Panc1 (cell line): ENCODE data around the gene CFAP58. TPM values are rescaled to one million over a fixed set of nuclear protein-coding genes. Genes with fewer than 3 reads are reported as not detected.
A peak's percentile ranks its signal among the peaks of the same experiment; 100 is the strongest.

ENCODE experiments used
- ATAC-seq: fragments of 200-7000 bp; cut with Tn5 transposase; 2 replicates; pipeline ENCODE4 v1.9.1; 2020; ENCODE audit warnings: mild to moderate bottlenecking, moderate library complexity
- BruUV-seq: library from RNA; stranded (reverse); fragments of 400-500 nt; replicated peaks from 2 replicates; lab custom pipeline; 2021; lab: Mats Ljungman, UMichigan
- CTCF ChIA-PET: fragments of 300-600 bp; sonication (Branson Sonifier 250); formaldehyde crosslinking; loops from one replicate; lab custom pipeline; 2022; ENCODE audit warnings: antibody characterized with exemption; lab: Charles Lee
- POLR2A ChIA-PET: fragments of 300-600 bp; sonication (Branson Sonifier 250); formaldehyde crosslinking; loops from one replicate; lab custom pipeline; 2022; ENCODE audit warnings: antibody characterized with exemption; lab: Charles Lee
- DNase-seq: peaks from one replicate; pipeline ENCODE4 v3.0.0-alpha.2; 2010; ENCODE audit warnings: low read depth, low spot score
- H3K27ac ChIP-seq: 2 replicates; pipeline ENCODE4 v1.5.1; 2011; ENCODE audit warnings: mild to moderate bottlenecking, low read length, inconsistent platforms
- H3K27me3 ChIP-seq: fragments of 200-500 bp; sonication (Bioruptor generic); 2 replicates; pipeline ENCODE4 v1.6.0; 2014; ENCODE audit warnings: low read length, inconsistent platforms; ENCODE audit not compliant: control insufficient read depth, insufficient read depth
- H3K36me3 ChIP-seq: fragments of 200-500 bp; sonication (Bioruptor generic); 2 replicates; pipeline ENCODE4 v1.5.1; 2014; ENCODE audit warnings: inconsistent platforms, mild to moderate bottlenecking, low read length, moderate library complexity; ENCODE audit not compliant: control insufficient read depth, insufficient read depth
- H3K4me1 ChIP-seq: 2 replicates; pipeline ENCODE4 v1.5.1; 2011; ENCODE audit warnings: inconsistent platforms, mild to moderate bottlenecking, low read length, moderate library complexity; ENCODE audit not compliant: control insufficient read depth, insufficient read depth
- H3K4me3 ChIP-seq, 2 experiments: 2 replicates each; pipeline ENCODE4 v1.5.1; 2011 to 2012; ENCODE audit warnings: low read depth in 2 of 2, low read length in 2 of 2, mild to moderate bottlenecking in 2 of 2, inconsistent platforms in 1 of 2, moderate library complexity in 1 of 2
- H3K9me3 ChIP-seq: fragments of 200-500 bp; sonication (Bioruptor generic); 2 replicates; pipeline ENCODE4 v1.5.1; 2014; ENCODE audit warnings: low read depth, mild to moderate bottlenecking, inconsistent platforms, low read length, moderate library complexity; ENCODE audit not compliant: control insufficient read depth, insufficient read depth
- POLR2AphosphoS5 ChIP-seq: IDR thresholded peaks from 2 replicates; pipeline ENCODE4 v1.6.1; 2012; ENCODE audit warnings: mild to moderate bottlenecking, low read depth, low read length, moderate library complexity
- REST ChIP-seq, 2 experiments: IDR thresholded peaks; 2 replicates each; pipeline ENCODE4 v1.6.1; 2011 to 2012; ENCODE audit warnings: low read depth in 2 of 2, control low read depth in 1 of 2, low read length in 1 of 2, mild to moderate bottlenecking in 1 of 2, moderate library complexity in 1 of 2; ENCODE audit not compliant: insufficient read depth in 1 of 2
- SIN3A ChIP-seq: IDR thresholded peaks from 2 replicates; pipeline ENCODE4 v1.6.1; 2012; ENCODE audit warnings: low read depth, mild to moderate bottlenecking, low read length, moderate library complexity, borderline replicate concordance; ENCODE audit not compliant: insufficient read depth
- TCF7L2 ChIP-seq: IDR thresholded peaks from 2 replicates; pipeline ENCODE4 v1.6.1; 2011; ENCODE audit warnings: mild to moderate bottlenecking, low read depth, low read length, inconsistent platforms
- in situ Hi-C: cut with HindIII; loops from 2 replicates; pipeline ENCODE4 v1.10.0; 2016; ENCODE audit warnings: low sequenced_read_pairs, low pct_unique_long_range_greater_than_20kb
- intact Hi-C: fragments of 100-400 bp; cut with micrococcal nuclease; formaldehyde crosslinking; loops from one replicate; pipeline ENCODE4 v1.10.0; 2022; ENCODE audit not compliant: unreplicated experiment
- total RNA-seq: library from RNA; stranded (reverse); gene quantifications from one replicate; pipeline ENCODE4 v1.2.1, GENCODE V29; 2021; ENCODE audit not compliant: unreplicated experiment
- TF ChIP-seq, protein P1 (sequence below): fragments of 450-650 bp; IDR thresholded peaks from 2 replicates; pipeline ENCODE4 v1.5.1; 2017; ENCODE audit warnings: mild to moderate bottlenecking

CFAP58 gene
- total RNA-seq, 1 experiment from 2014 or later = 2.0 TPM

- TF ChIP-seq, protein P1, sequence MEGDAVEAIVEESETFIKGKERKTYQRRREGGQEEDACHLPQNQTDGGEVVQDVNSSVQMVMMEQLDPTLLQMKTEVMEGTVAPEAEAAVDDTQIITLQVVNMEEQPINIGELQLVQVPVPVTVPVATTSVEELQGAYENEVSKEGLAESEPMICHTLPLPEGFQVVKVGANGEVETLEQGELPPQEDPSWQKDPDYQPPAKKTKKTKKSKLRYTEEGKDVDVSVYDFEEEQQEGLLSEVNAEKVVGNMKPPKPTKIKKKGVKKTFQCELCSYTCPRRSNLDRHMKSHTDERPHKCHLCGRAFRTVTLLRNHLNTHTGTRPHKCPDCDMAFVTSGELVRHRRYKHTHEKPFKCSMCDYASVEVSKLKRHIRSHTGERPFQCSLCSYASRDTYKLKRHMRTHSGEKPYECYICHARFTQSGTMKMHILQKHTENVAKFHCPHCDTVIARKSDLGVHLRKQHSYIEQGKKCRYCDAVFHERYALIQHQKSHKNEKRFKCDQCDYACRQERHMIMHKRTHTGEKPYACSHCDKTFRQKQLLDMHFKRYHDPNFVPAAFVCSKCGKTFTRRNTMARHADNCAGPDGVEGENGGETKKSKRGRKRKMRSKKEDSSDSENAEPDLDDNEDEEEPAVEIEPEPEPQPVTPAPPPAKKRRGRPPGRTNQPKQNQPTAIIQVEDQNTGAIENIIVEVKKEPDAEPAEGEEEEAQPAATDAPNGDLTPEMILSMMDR = no peak
- TF ChIP-seq SIN3A = no peak
- no peak for TF ChIP-seq POLR2AphosphoS5
- TF ChIP-seq TCF7L2 = no peak
- TF ChIP-seq REST (IDR thresholded peaks at IDR 0.05; ENCODE audit: insufficient read depth in 1 of 2, low read depth in 2 of 2, low read length in 1 of 2) = no peak
- Histone ChIP-seq H3K36me3 (no peaks in the 10 kb centered on the region), H3K27ac (0 out of 2 replicates have a peak overlapping the region, but pooled peaks have one; percentile 18), H3K4me1 (peaks cover 92% of the 10 kb centered on the region), H3K9me3 (no peaks in the 10 kb centered on the region), H3K27me3 (no peaks in the 10 kb centered on the region), H3K4me3 (no peak overlapping the region)
- intact Hi-C loops (no loop called here), in situ Hi-C loops (no loop called here)
- ChIA-PET CTCF (interaction anchor here (1.0 kb wide), 1 partner anchor 19 kb away, joined by 3 read pairs; no protein-coding TSS in a partner anchor), POLR2A (no interaction called here)
- BruUV-seq = no TSS peak
- no peak for DNase-seq
- ATAC-seq = no peak
Observed at GRCh38 chr10:104324221-104324686, 29.4 kb upstream of the CFAP58 start.

DNA sequence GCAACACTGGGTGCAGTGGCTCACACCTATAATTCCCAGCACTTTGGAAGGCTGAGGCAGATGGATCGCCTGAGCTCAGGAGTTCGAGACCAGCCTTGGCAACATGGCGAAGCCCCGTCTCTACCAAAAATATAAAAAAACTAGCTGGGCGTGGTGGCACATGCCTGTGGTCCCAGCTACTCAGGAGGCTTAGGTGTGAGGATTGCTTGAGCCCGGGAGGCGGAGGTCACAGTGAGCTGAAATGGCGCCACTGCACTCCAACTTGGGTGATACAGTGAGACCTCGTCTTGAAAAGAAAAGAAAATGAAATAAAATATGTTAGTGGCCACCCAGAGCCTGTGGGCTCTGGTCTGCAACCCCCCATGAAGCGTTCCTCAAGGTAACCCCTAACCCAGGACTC lies 28.7 kb upstream of the CFAP58 start:
- TF ChIP-seq, protein P1 = no peak
- TF ChIP-seq TCF7L2 = no peak
- TF ChIP-seq POLR2AphosphoS5 = no peak
- no peak for TF ChIP-seq REST (IDR thresholded peaks at IDR 0.05; ENCODE audit: insufficient read depth in 1 of 2, low read depth in 2 of 2, low read length in 1 of 2)
- no peak for TF ChIP-seq SIN3A
- no peaks in the 10 kb centered on the region for H3K27me3 ChIP-seq
- H3K4me3 ChIP-seq = no peak overlapping the region
- no TSS peak for BruUV-seq
- ATAC-seq = no peak
- ChIA-PET CTCF (interaction anchor here (1.0 kb wide), 1 partner anchor 20 kb away, joined by 3 read pairs; no protein-coding TSS in a partner anchor), POLR2A (no interaction called here)
- H3K27ac ChIP-seq = no peak overlapping the region
- DNase-seq = no peak
- intact Hi-C loops (no loop called here), in situ Hi-C loops (no loop called here)
- H3K4me1 ChIP-seq = peaks cover 92% of the 10 kb centered on the region
- no peaks in the 10 kb centered on the region for H3K9me3 ChIP-seq
- H3K36me3 ChIP-seq = no peaks in the 10 kb centered on the region
